ENCODE data around the gene TMEM87B. TPM values are rescaled to one million over a fixed set of nuclear protein-coding genes. Genes with fewer than 3 reads are reported as not detected.

Gene TMEM87B
- total RNA-seq, 4 donors from 2014 or later, result 20.8 to 31.4 (median 26.5) TPM

DNA sequence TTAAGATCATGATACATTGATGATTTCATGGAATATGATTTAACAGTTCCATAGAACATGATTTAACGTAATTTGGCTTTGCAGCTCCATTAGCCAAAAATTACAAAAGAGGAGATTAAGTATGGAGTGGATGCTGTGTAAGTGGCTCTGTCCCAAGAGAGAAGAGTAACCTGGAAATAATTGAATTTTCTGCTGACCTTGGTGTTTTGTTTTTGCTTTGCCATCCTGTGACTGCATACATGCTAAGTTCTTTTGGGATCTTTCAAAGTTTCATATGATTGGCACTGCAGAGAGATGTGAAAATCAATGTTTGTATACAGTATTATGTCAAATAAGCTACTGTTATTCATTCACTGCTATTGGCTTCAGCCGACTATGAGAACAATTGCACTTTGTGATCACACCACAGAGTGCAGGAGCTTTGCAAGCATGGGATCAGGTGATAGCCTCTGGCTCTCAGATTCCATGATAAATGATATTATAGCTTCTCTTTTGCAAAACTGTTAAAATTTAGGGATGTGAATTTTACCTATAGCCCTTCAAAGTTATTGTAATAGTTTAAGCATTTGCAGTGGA lies 46.1 kb upstream of the TMEM87B start:
- Histone ChIP-seq H3K36me3 (peaks cover 35% of the 10 kb centered on the region), H3K27ac (no peak overlapping the region), H3K4me3 (no peak overlapping the region), H3K27me3 (no peaks in the 10 kb centered on the region), H3K9me3 (no peaks in the 10 kb centered on the region), H3K4me1 (peaks cover 5% of the 10 kb centered on the region)
- TF ChIP-seq POLR2A (IDR thresholded peaks at IDR 0.05) (no peak), POLR2AphosphoS5 (IDR thresholded peaks at IDR 0.05) (no peak), EP300 (IDR thresholded peaks at IDR 0.05) (no peak)
- TF ChIP-seq, protein P1, sequence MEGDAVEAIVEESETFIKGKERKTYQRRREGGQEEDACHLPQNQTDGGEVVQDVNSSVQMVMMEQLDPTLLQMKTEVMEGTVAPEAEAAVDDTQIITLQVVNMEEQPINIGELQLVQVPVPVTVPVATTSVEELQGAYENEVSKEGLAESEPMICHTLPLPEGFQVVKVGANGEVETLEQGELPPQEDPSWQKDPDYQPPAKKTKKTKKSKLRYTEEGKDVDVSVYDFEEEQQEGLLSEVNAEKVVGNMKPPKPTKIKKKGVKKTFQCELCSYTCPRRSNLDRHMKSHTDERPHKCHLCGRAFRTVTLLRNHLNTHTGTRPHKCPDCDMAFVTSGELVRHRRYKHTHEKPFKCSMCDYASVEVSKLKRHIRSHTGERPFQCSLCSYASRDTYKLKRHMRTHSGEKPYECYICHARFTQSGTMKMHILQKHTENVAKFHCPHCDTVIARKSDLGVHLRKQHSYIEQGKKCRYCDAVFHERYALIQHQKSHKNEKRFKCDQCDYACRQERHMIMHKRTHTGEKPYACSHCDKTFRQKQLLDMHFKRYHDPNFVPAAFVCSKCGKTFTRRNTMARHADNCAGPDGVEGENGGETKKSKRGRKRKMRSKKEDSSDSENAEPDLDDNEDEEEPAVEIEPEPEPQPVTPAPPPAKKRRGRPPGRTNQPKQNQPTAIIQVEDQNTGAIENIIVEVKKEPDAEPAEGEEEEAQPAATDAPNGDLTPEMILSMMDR (IDR thresholded peaks at IDR 0.05), result no peak
- 74% methylated on average over 2 of the region's 2 CpGs for WGBS
- no peak for DNase-seq (ENCODE audit: low spot score in 2 of 2)

DNA sequence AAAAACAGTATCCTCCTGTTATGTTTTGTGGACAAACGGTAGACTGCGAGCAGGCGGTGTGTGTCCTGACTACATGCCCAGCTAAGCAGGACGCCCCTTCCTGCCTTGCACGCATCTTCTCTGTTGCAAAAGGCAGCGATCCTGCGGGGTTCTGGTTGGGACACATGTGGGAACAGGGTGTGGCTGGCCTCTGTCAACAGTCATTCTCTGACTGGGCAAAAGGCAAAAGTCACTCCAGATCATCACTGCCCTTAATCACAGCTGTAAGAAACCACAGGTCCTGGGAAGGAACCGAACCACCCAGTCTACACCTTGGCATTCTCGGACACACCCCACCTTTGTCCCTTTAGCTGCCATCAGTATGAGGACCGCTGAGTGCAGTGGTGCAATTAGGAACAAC lies 44.3 kb upstream of the TMEM87B start:
- Histone ChIP-seq H3K27me3 (no peaks in the 10 kb centered on the region), H3K36me3 (peaks cover 35% of the 10 kb centered on the region), H3K9me3 (no peaks in the 10 kb centered on the region), H3K4me1 (peaks cover 5% of the 10 kb centered on the region), H3K27ac (no peak overlapping the region), H3K4me3 (no peak overlapping the region)
- no peak for DNase-seq (ENCODE audit: low spot score in 2 of 2)
- WGBS, result 92% methylated on average over 9 of the region's 10 CpGs
- TF ChIP-seq POLR2AphosphoS5 (IDR thresholded peaks at IDR 0.05) (no peak), EP300 (IDR thresholded peaks at IDR 0.05) (no peak), POLR2A (IDR thresholded peaks at IDR 0.05) (no peak)
- TF ChIP-seq, protein P1 (IDR thresholded peaks at IDR 0.05), result no peak

DNA sequence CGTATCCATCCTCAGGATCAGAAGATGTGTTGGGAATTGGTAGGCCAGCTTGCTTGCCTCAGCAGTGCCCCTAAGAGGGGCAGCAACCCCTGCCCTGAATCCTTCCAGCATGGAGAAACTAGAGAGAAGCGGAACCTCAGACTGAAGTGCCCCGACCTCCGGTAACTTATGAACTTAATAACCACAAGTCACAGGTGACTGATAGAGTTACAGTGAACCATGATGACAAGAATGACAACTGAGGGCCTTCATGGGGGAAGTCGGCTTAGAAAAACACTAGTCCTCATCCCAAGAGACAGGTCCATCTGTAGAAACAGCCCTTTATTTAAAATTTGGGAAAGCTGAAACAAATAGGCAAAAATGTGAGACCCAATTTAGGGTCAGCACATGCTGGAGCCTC lies 42.5 kb upstream of the TMEM87B start:
- TF ChIP-seq, protein P1 (IDR thresholded peaks at IDR 0.05), result no peak
- TF ChIP-seq POLR2AphosphoS5 (IDR thresholded peaks at IDR 0.05) (no peak), POLR2A (IDR thresholded peaks at IDR 0.05) (no peak), EP300 (IDR thresholded peaks at IDR 0.05) (no peak)
- H3K27me3 ChIP-seq, result no peaks in the 10 kb centered on the region

DNA sequence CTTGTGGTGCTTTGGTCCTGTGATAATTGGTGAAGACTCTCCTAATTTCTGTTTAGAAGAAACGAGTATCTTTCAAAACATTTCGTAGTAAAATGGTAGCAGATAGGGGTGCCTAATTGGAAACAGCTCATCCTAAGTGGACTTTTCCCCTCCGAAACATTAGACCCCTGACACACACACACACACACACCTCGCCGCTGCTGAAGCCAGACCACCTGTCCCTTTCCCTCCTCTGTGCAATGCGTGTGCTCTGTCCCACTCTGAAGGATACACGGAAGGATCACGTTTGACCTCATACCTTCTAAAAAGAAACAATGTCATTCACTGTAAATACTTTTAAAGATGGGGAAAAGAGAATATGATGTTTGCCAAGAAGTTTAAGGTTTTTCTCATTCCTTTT lies 36.2 kb upstream of the TMEM87B start:
- Histone ChIP-seq H3K4me3 (no peak overlapping the region), H3K36me3 (peaks cover 30% of the 10 kb centered on the region), H3K27ac (no peak overlapping the region), H3K4me1 (no peaks in the 10 kb centered on the region), H3K27me3 (no peaks in the 10 kb centered on the region), H3K9me3 (no peaks in the 10 kb centered on the region)
- no peak for DNase-seq (ENCODE audit: low spot score in 2 of 2)
- 90% methylated on average over 8 of the region's 8 CpGs for WGBS
- TF ChIP-seq POLR2AphosphoS5 (IDR thresholded peaks at IDR 0.05) (no peak), POLR2A (IDR thresholded peaks at IDR 0.05) (no peak), EP300 (IDR thresholded peaks at IDR 0.05) (no peak)
- TF ChIP-seq, protein P1 (IDR thresholded peaks at IDR 0.05), result no peak

More for the DNA sequence above, 42.5 kb upstream of the TMEM87B start:
- Histone ChIP-seq H3K9me3 (no peaks in the 10 kb centered on the region), H3K27ac (no peak overlapping the region), H3K4me1 (no peaks in the 10 kb centered on the region), H3K4me3 (no peak overlapping the region), H3K36me3 (peaks cover 38% of the 10 kb centered on the region)
- WGBS, result 87% methylated on average over 5 of the region's 5 CpGs
- no peak for DNase-seq (ENCODE audit: low spot score in 2 of 2)

DNA sequence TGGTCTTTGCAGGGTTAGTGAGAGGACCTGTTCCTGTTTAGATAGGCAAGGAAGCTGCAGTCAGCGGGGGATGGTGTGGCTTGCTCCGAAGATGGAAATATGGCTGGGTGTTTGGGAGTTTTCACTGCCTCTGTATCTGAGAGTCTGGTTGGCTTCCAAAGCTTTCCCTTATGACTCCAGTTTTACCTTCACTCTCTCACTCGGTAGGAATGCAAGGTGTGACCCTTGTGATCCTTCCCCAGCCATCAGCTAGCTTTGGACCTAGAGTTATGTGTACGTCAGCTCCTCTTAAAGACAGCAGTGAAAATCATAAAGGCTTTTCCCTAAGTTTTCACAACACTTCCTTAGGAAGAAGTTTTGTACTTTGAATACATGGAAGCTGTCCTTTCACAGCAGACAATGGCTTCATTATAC lies 35.5 kb upstream of the TMEM87B start:
- Histone ChIP-seq H3K9me3 (no peaks in the 10 kb centered on the region), H3K27ac (no peak overlapping the region), H3K36me3 (peaks cover 34% of the 10 kb centered on the region), H3K4me1 (no peaks in the 10 kb centered on the region), H3K27me3 (no peaks in the 10 kb centered on the region), H3K4me3 (no peak overlapping the region)
- WGBS, result 69% methylated on average over 4 of the region's 4 CpGs
- TF ChIP-seq POLR2A (IDR thresholded peaks at IDR 0.05) (no peak), EP300 (IDR thresholded peaks at IDR 0.05) (no peak), POLR2AphosphoS5 (IDR thresholded peaks at IDR 0.05) (no peak)
- TF ChIP-seq, protein P1 (IDR thresholded peaks at IDR 0.05), result no peak
- DNase-seq (ENCODE audit: low spot score in 2 of 2), result no peak

Measured in suprapubic skin (tissue), 4 donors.